ENCODE data around the gene ADAP1.

DNA sequence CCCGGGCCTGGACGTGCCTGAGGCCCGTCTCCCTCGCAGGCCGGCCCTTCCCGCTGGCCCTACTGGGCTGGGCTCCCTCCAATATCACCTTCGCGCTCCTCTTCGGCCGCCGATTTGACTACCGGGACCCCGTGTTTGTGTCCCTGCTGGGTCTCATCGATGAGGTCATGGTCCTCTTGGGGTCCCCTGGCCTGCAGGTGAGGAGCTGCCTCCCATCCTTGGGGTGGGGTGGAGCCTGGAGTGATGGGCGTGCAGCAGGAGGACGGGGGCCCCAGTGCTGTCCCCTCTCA is 30.6 kb upstream of the ADAP1 start:
- no peak for TF ChIP-seq POLR2A (IDR thresholded peaks at IDR 0.05)
- TF ChIP-seq, protein P1, sequence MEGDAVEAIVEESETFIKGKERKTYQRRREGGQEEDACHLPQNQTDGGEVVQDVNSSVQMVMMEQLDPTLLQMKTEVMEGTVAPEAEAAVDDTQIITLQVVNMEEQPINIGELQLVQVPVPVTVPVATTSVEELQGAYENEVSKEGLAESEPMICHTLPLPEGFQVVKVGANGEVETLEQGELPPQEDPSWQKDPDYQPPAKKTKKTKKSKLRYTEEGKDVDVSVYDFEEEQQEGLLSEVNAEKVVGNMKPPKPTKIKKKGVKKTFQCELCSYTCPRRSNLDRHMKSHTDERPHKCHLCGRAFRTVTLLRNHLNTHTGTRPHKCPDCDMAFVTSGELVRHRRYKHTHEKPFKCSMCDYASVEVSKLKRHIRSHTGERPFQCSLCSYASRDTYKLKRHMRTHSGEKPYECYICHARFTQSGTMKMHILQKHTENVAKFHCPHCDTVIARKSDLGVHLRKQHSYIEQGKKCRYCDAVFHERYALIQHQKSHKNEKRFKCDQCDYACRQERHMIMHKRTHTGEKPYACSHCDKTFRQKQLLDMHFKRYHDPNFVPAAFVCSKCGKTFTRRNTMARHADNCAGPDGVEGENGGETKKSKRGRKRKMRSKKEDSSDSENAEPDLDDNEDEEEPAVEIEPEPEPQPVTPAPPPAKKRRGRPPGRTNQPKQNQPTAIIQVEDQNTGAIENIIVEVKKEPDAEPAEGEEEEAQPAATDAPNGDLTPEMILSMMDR (IDR thresholded peaks at IDR 0.05): no peak
